Purkinje cell (primary cell): ENCODE data around the gene CLCN2. TPM values are rescaled to one million over a fixed set of nuclear protein-coding genes. Genes with fewer than 3 reads are reported as not detected.

ENCODE experiments used
- polyA plus RNA-seq: library from polyadenylated mRNA; unstranded; fragments of >200 nt; fragmentation: Nextera tagmentation; gene quantifications from 2 replicates; pipeline ENCODE4 v1.2.1, GENCODE V29; 2014

The CLCN2 gene
- 0.71 and 2.6 TPM in 2 replicates for polyA plus RNA-seq

GRCh38 chr3:184361532-184361931 lies at the start of gene CLCN2, which contains the start of gene POLR2H:
CLCN2 (minus strand) TSS chr3:184361605; CDS start chr3:184361479, 126 bp downstream.
POLR2H (plus strand) TSS chr3:184361710; CDS start chr3:184363493, 1,783 bp downstream.

GRCh38 chr3:184379358-184380184 lies 18.2 kb upstream of the CLCN2 start, which contains the start of gene CHRD:
CHRD (plus strand) TSS chr3:184380054; CDS start chr3:184380319, 265 bp downstream.

GRCh38 chr3:184377882-184378445 lies 16.6 kb upstream of the CLCN2 start, which contains the start of gene THPO:
THPO (minus strand) TSS chr3:184378207; CDS start chr3:184376259, 1,948 bp downstream.

GRCh38 chr3:184337399-184337714 lies 24.0 kb downstream of the CLCN2 start, which contains the start of gene FAM131A:
FAM131A (plus strand) TSS chr3:184337600; CDS start chr3:184337631, 31 bp downstream.

GRCh38 chr3:184314363-184314699 lies 47.1 kb downstream of the CLCN2 start, which contains the start of gene EIF4G1:
EIF4G1 (plus strand) TSS chr3:184314606; CDS start chr3:184315797, 1,191 bp downstream.

GRCh38 chr3:184298759-184299487 lies 62.5 kb downstream of the CLCN2 start, which contains the start of gene PSMD2:
PSMD2 (plus strand) TSS chr3:184299241; CDS start chr3:184299267, 26 bp downstream.

Other genes starting within 250 kb of the CLCN2 start
- gene EIF2B5, start 226.2 kb downstream of the CLCN2 start, polyA plus RNA-seq, result 18.7 and 30.0 TPM in 2 replicates
- gene DVL3, start 206.2 kb downstream of the CLCN2 start, polyA plus RNA-seq, result 2.8 and 3.7 TPM in 2 replicates
- gene AP2M1, start 186.8 kb downstream of the CLCN2 start, polyA plus RNA-seq, result 245 and 317 TPM in 2 replicates
- gene ABCF3, start 175.4 kb downstream of the CLCN2 start, polyA plus RNA-seq, result 36.2 and 42.7 TPM in 2 replicates
- 0.89 and 2.1 TPM in 2 replicates for gene VWA5B2, start 132.0 kb downstream of the CLCN2 start, polyA plus RNA-seq
- gene ALG3, start 112.6 kb downstream of the CLCN2 start, polyA plus RNA-seq, result 19.4 and 34.3 TPM in 2 replicates
- gene EEF1AKMT4, start 111.9 kb downstream of the CLCN2 start, polyA plus RNA-seq, result 2.5 and 3.6 TPM in 2 replicates
- gene CAMK2N2, start 100.1 kb downstream of the CLCN2 start, polyA plus RNA-seq, result 27.7 and 48.7 TPM in 2 replicates
- 1.2 and 3.1 TPM in 2 replicates for gene ECE2, start 85.6 kb downstream of the CLCN2 start, polyA plus RNA-seq
- 83.9 and 152 TPM in 2 replicates for gene PSMD2, start 62.4 kb downstream of the CLCN2 start, polyA plus RNA-seq
- gene EIF4G1, start 47.0 kb downstream of the CLCN2 start, polyA plus RNA-seq, result 47.4 and 73.4 TPM in 2 replicates
- 3.1 and 10.4 TPM in 2 replicates for gene FAM131A, start 24.0 kb downstream of the CLCN2 start, polyA plus RNA-seq
- gene POLR2H, start 105 bp upstream of the CLCN2 start, polyA plus RNA-seq, result 49.1 and 108 TPM in 2 replicates
- 1.4 TPM in 1 of 2 replicates, not detected in the other for gene THPO, start 16.6 kb upstream of the CLCN2 start, polyA plus RNA-seq
- gene CHRD, start 18.4 kb upstream of the CLCN2 start, polyA plus RNA-seq, result 0.69 TPM in 1 of 2 replicates, not detected in the other
- gene EPHB3, start 200.2 kb upstream of the CLCN2 start, polyA plus RNA-seq, result 0.05 and 0.20 TPM in 2 replicates